Stimulated activated memory B cell treated with anti-CD40 and anti-IgM and Interleukin-4, amounts not matched to agents 10 μg/mL and 1 μg/mL and 100 μg/mL, for 72 hours (primary cell): Measurements from ENCODE around the gene CDH13.

Source experiments
- ATAC-seq: fragments of 150-1000 bp; cut with Tn5 transposase; 2 replicates; pipeline ENCODE4 v1.10.0; 2021
- H3K27ac Mint-ChIP-seq: one replicate; pipeline ENCODE4 v1.8.0; 2022; ENCODE audit warnings: mild to moderate bottlenecking, mixed read lengths
- H3K27me3 Mint-ChIP-seq: one replicate; pipeline ENCODE4 v1.8.0; 2022; ENCODE audit warnings: mixed read lengths
- H3K36me3 Mint-ChIP-seq: one replicate; pipeline ENCODE4 v1.8.0; 2022; ENCODE audit warnings: mixed read lengths
- H3K4me1 Mint-ChIP-seq: one replicate; pipeline ENCODE4 v1.8.0; 2022; ENCODE audit warnings: mixed read lengths
- H3K4me3 Mint-ChIP-seq: one replicate; pipeline ENCODE4 v1.8.0; 2022; ENCODE audit warnings: mild to moderate bottlenecking, moderate library complexity, mixed read lengths
- H3K9me3 Mint-ChIP-seq: one replicate; pipeline ENCODE4 v1.8.0; 2022; ENCODE audit warnings: mixed read lengths

The CDH13 gene

GRCh38 chr16:83269541-83269940 is 642.8 kb downstream of the CDH13 start:
- H3K4me1 Mint-ChIP-seq: no peaks in the 10 kb centered on the region
- ATAC-seq: no peak
- peaks cover 21% of the 10 kb centered on the region for H3K27me3 Mint-ChIP-seq
- no peak overlapping the region for H3K27ac Mint-ChIP-seq
- no peaks in the 10 kb centered on the region for H3K36me3 Mint-ChIP-seq
- no peaks in the 10 kb centered on the region for H3K9me3 Mint-ChIP-seq
- H3K4me3 Mint-ChIP-seq: no peak overlapping the region

- Mint-ChIP-seq H3K4me1 (no peaks in the 10 kb centered on the region), H3K27me3 (peaks cover 21% of the 10 kb centered on the region), H3K27ac (no peak overlapping the region), H3K9me3 (no peaks in the 10 kb centered on the region), H3K4me3 (no peak overlapping the region), H3K36me3 (no peaks in the 10 kb centered on the region)
- ATAC-seq: no peak
Observed at GRCh38 chr16:83270061-83270460, 643.3 kb downstream of the CDH13 start.

GRCh38 chr16:83270640-83271039 is 643.9 kb downstream of the CDH13 start:
- Mint-ChIP-seq H3K27ac (no peak overlapping the region), H3K4me1 (no peaks in the 10 kb centered on the region), H3K4me3 (no peak overlapping the region), H3K36me3 (no peaks in the 10 kb centered on the region), H3K9me3 (no peaks in the 10 kb centered on the region), H3K27me3 (peaks cover 21% of the 10 kb centered on the region)
- no peak for ATAC-seq

DNA sequence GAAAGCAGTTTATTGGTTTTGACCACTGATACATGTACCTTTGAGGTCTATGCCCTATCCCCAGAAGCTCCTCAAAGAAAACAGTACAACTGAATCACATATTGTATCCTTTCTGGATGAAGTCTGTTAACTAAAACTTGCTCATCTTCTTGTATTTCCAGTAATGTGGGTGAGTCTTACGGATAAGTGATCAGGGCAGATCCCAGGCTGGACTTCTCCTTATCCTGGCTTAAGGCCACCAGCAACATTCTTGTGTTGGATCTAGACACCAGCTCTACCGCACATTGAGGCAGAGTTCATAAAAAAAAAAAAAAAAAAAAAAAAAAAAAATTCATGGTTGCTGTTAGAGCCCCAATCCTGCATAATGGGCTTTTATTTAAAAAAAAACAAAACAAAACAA is 644.4 kb downstream of the CDH13 start:
- no peak overlapping the region for H3K27ac Mint-ChIP-seq
- H3K27me3 Mint-ChIP-seq: peaks cover 21% of the 10 kb centered on the region
- H3K4me3 Mint-ChIP-seq: no peak overlapping the region
- no peaks in the 10 kb centered on the region for H3K4me1 Mint-ChIP-seq
- H3K36me3 Mint-ChIP-seq: no peaks in the 10 kb centered on the region
- no peak for ATAC-seq
- H3K9me3 Mint-ChIP-seq: no peaks in the 10 kb centered on the region

DNA sequence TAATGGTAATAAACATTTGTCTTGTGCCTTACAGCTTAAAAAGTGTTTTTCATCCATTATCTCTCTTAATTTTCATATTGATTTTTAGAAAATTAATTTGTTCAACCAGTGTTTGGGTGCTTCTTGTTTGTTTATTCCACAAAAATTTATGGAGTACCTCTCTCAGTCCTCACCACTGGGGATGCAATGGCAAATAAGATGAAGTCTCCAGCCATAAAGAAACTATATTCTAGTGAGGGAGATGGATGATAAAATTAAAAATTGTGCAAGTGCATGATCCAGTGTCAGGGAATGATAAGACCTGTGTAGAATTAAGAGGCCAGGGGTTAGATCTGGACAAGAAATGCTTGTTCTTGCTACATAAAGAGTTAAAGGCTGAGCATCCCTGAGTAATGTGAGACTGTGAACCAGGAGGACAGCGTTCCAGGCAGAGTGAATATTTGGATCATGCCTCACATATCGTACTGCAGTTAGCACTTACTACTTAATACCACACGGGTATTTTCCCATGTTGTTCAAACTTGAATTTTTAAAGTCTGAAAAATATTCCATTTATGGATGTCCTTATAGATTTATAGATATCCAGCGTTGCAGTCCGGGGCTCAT is 645.3 kb downstream of the CDH13 start:
- no peaks in the 10 kb centered on the region for H3K4me1 Mint-ChIP-seq
- no peak overlapping the region for H3K4me3 Mint-ChIP-seq
- ATAC-seq: no peak
- H3K9me3 Mint-ChIP-seq: no peaks in the 10 kb centered on the region
- peaks cover 13% of the 10 kb centered on the region for H3K27me3 Mint-ChIP-seq
- no peaks in the 10 kb centered on the region for H3K36me3 Mint-ChIP-seq
- no peak overlapping the region for H3K27ac Mint-ChIP-seq

DNA sequence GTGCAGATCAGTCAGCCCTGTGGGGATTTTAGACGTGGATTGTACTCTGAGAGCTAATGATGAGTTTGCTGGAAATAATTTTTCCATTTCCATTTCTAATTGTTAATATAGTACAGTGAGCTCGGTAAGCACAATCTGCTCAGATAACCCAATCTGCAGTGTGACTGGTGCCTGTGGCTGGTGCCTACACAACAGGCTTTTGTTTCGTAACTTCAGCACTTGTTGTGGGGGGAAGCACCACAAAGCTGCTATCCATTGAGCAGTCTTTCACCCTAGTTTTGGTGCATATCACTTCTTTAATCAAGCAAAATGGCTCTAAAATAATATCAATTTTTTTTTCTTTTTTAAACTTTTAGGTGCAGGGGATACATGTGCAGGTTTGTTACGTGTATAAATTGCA is 646.1 kb downstream of the CDH13 start:
- Mint-ChIP-seq H3K36me3 (no peaks in the 10 kb centered on the region), H3K9me3 (no peaks in the 10 kb centered on the region), H3K27me3 (peaks cover 11% of the 10 kb centered on the region), H3K27ac (no peak overlapping the region), H3K4me1 (no peaks in the 10 kb centered on the region), H3K4me3 (no peak overlapping the region)
- no peak for ATAC-seq

DNA sequence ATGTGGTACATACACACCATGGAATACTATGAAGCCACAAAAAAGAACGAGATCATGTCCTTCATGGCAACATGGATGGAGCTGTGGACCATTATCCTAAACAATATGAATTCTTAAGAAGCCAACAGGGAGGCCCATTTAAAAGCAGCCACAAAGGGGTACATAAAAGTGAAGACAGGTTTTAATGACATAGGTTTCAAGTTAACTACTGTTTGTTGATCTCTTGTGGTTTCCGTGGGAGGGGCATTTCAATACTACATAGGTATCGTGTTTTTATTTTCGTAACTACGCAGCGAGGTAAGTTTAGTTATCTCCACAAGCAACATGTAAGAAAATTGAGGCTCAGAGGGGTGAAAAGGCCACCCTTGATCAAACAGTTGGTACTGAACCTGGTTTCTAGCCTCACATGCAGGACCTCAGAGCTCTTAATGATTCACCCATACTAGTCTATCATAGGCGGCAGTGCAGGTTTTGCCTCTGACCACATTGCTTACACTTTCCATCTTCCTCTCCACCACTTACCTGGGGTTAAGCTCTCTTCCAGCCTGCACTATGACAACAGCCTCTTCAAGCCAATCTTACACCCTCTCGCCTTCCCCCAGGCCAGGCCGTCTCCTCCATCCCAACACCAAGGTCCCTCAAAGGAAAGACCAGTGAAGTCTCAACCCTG is 646.9 kb downstream of the CDH13 start:
- no peaks in the 10 kb centered on the region for H3K36me3 Mint-ChIP-seq
- peaks cover 11% of the 10 kb centered on the region for H3K27me3 Mint-ChIP-seq
- H3K4me3 Mint-ChIP-seq: no peak overlapping the region
- H3K27ac Mint-ChIP-seq: no peak overlapping the region
- ATAC-seq: no peak
- no peaks in the 10 kb centered on the region for H3K9me3 Mint-ChIP-seq
- H3K4me1 Mint-ChIP-seq: no peaks in the 10 kb centered on the region

GRCh38 chr16:83279251-83279650 is 652.5 kb downstream of the CDH13 start:
- Mint-ChIP-seq H3K4me1 (no peaks in the 10 kb centered on the region), H3K27me3 (no peaks in the 10 kb centered on the region), H3K27ac (no peak overlapping the region), H3K36me3 (no peaks in the 10 kb centered on the region), H3K9me3 (no peaks in the 10 kb centered on the region), H3K4me3 (no peak overlapping the region)
- ATAC-seq: no peak

DNA sequence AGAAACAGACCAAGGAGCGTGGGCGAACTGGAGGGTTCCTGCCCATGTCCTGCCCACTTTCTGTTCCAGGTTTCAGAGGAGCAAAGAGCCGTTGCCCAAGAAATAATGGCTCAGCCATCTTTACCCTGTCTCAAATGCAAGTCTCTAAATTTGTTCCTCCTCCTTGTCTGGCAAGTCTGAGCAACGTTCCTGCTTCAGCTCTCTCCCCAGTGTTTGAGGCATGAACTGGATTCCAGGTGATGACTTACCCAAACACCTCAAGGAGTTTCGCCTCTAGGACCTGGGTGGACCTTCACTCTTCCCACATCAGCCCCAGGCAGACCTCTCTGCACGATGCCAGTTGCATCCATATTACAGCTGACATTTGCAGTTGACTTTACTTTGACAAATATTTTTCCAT is 659.2 kb downstream of the CDH13 start:
- Mint-ChIP-seq H3K4me3 (no peak overlapping the region), H3K4me1 (no peaks in the 10 kb centered on the region), H3K27ac (no peak overlapping the region), H3K9me3 (no peaks in the 10 kb centered on the region), H3K27me3 (peaks cover 10% of the 10 kb centered on the region), H3K36me3 (no peaks in the 10 kb centered on the region)
- no peak for ATAC-seq

DNA sequence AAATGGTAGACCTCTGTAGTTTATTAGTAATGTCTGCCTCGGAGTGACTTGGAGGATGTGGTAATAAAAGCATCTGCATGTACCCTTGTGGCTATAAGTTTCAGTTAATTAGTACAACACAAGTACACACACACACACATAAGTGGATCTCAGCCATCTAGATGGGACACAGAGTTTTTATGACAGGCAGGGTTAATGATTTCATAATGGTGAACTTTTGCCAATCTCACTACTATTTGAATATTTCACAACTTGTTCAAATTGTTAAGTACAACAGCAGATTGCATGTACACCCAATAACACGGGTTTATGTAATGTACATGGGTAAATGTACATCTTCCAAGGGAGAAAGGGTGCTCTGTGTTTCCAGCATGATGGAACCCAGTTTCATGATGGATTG is 669.7 kb downstream of the CDH13 start:
- Mint-ChIP-seq H3K27me3 (peaks cover 11% of the 10 kb centered on the region), H3K27ac (no peak overlapping the region), H3K4me3 (no peak overlapping the region), H3K36me3 (no peaks in the 10 kb centered on the region), H3K4me1 (no peaks in the 10 kb centered on the region), H3K9me3 (no peaks in the 10 kb centered on the region)
- no peak for ATAC-seq

GRCh38 chr16:83298541-83298940 is 671.8 kb downstream of the CDH13 start:
- no peaks in the 10 kb centered on the region for H3K9me3 Mint-ChIP-seq
- ATAC-seq: no peak
- peaks cover 11% of the 10 kb centered on the region for H3K27me3 Mint-ChIP-seq
- no peak overlapping the region for H3K4me3 Mint-ChIP-seq
- no peaks in the 10 kb centered on the region for H3K4me1 Mint-ChIP-seq
- H3K36me3 Mint-ChIP-seq: no peaks in the 10 kb centered on the region
- H3K27ac Mint-ChIP-seq: no peak overlapping the region

- no peaks in the 10 kb centered on the region for H3K9me3 Mint-ChIP-seq
- no peaks in the 10 kb centered on the region for H3K36me3 Mint-ChIP-seq
- H3K27ac Mint-ChIP-seq: no peak overlapping the region
- H3K4me1 Mint-ChIP-seq: no peaks in the 10 kb centered on the region
- peaks cover 27% of the 10 kb centered on the region for H3K27me3 Mint-ChIP-seq
- no peak for ATAC-seq
- no peak overlapping the region for H3K4me3 Mint-ChIP-seq
Observed at GRCh38 chr16:83300326-83300725, 673.6 kb downstream of the CDH13 start.

GRCh38 chr16:83301971-83302370 is 675.2 kb downstream of the CDH13 start:
- no peak for ATAC-seq
- Mint-ChIP-seq H3K27ac (no peak overlapping the region), H3K36me3 (no peaks in the 10 kb centered on the region), H3K4me3 (no peak overlapping the region), H3K9me3 (no peaks in the 10 kb centered on the region), H3K27me3 (peaks cover 19% of the 10 kb centered on the region), H3K4me1 (no peaks in the 10 kb centered on the region)

GRCh38 chr16:83302853-83303252 is 676.1 kb downstream of the CDH13 start:
- no peak overlapping the region for H3K4me3 Mint-ChIP-seq
- H3K27ac Mint-ChIP-seq: no peak overlapping the region
- no peaks in the 10 kb centered on the region for H3K36me3 Mint-ChIP-seq
- no peaks in the 10 kb centered on the region for H3K9me3 Mint-ChIP-seq
- H3K27me3 Mint-ChIP-seq: peaks cover 17% of the 10 kb centered on the region
- ATAC-seq: no peak
- no peaks in the 10 kb centered on the region for H3K4me1 Mint-ChIP-seq

DNA sequence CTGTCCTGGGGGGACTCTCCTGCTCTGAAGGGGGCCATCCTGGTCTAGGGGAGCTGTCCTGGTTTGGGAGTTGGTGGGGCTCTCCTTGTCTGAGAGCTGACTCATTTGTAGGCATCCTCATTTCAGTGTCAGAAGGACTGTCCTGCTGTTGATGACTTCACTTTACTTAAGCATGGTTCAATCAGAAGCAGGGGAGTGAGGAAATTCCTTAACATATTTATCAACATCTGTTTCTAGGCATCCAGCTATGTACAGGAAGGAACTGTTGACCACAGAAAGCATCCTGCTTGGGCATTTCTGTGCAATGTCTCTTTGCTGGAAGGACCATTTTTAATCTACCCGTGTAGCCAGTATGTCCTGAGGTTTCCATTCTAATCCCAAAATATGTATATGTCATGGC is 678.3 kb downstream of the CDH13 start:
- Mint-ChIP-seq H3K4me3 (no peak overlapping the region), H3K36me3 (no peaks in the 10 kb centered on the region), H3K9me3 (no peaks in the 10 kb centered on the region), H3K4me1 (no peaks in the 10 kb centered on the region), H3K27ac (no peak overlapping the region), H3K27me3 (peaks cover 17% of the 10 kb centered on the region)
- no peak for ATAC-seq

DNA sequence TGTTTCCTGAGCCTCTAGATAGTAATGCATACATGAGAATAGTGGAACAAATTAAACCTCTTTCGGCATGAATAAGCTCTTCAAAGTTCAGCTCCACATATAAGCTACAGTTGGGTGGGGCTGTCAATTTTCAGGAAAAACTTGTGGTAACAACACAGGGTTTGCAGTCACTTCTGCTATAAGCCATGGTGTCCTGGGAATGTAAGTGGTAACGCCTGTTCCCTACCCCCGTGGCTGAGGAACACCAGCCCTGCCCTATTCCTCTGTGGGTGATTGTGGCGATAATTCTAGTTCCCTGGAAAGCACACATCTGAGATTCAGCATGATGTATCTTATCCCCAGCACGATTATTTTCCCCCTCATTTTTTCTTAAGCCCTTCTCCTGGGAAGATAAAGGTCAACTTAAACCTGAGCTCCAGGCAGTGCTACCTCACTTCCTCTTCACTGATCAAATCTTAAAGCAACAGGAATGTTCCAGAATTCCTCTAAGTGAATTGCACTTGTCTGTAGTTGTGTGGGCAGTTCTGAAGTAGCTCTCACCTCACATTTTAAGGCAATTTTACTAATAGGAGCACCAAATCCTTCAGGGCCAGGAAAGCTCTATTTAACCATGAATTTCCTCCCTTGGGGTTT is 680.3 kb downstream of the CDH13 start:
- Mint-ChIP-seq H3K27me3 (peaks cover 17% of the 10 kb centered on the region), H3K9me3 (no peaks in the 10 kb centered on the region), H3K27ac (no peak overlapping the region), H3K4me1 (no peaks in the 10 kb centered on the region), H3K36me3 (no peaks in the 10 kb centered on the region), H3K4me3 (no peak overlapping the region)
- no peak for ATAC-seq
